CD4-positive, alpha-beta T cell treated with Interleukin-17A for 4 hours (primary cell): ENCODE results near the gene RPGRIP1.
"Not testable (repeated sequence)": the region's sequence is repeated elsewhere in the genome, so short reads cannot be mapped to it uniquely, and the experiment has no call there.

Experiments used
- DNase-seq: peaks from one replicate; pipeline ENCODE4 v3.0.0-alpha.2; 2020; ENCODE audit warnings: mixed read lengths

The RPGRIP1 gene

DNA sequence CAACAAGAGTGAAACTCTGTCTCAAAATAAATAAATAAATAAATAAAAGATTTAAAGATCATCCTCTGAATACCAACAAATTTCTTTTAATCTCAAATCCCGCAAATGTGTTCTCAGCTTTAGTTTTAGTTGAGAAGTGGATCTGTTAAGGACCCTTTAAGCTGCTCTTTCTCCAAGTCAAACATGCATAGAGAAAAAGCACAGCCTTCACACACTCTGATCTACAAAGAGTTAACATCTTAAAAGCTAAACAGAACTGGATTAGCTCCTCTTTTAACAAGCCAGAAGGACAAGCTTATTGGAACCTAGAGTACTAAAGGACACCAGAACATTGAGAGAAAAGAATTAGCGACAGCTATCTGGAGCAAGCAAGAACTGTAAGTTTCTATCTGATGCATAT lies at the start of gene RPGRIP1:
Gene RPGRIP1, plus strand, starts transcription at position 301 of the 400 bp plus-strand sequence. CDS start 7,894 bp downstream, outside the sequence.
- DNase-seq, result no peak

DNA sequence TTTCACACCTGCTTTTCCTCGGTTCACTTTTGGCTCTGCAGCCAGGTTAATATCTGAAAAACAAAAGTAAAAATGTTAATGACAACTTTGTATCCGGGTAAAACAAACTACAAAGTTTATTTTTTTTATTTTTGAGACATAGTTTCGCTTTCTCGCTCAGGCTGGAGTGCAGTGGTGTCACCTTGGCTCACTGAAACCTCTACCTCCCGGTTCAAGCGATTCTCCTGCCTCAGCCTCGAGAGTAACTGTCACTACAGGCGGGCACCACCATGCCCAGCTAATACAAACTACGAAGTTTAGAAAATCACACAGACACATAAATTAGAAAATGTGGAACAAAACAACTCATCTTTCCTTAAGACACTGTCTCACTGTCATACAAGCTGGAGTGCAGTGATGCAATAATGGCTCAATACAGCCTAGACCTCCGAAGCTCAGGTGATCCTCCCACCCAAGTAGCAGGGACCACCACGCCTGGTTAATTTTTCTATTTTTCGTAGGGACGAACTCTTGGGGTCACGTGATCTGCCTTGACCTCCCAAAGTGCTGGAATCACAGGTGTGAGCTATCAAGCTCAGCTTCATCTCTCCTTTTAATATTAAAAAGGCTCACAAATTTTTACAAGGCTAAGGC lies 48.7 kb upstream of the RPGRIP1 start:
- peak; percentile 27 for DNase-seq

DNA sequence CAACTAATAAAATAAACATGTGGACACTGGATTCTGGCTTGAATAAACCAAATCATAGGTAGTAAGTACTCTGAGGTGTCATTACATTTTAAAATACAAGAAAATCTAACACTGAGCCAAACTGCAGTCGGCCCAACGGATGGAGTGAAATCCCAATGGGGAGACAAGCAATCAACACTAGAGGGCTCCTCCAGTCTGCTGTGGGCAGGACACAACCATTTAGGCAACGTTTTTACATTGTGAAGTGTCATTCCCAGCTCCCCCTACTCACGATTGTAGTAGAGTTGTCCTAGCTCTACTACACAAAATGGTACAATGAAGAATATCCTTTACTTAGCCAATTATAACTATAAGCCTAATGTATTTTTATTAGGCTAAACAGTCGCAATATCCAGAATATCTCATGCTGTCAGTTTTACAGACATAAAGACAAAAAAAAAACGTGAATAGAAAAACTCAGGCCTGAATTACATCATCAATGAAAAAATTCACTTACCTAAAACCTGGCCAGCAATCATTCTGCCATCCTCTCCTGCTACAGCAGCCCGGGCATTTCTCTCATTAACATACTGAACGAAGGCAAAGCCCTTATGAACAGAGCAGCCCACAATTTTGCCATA lies 46.3 kb upstream of the RPGRIP1 start:
- peak; percentile 23 for DNase-seq

DNA sequence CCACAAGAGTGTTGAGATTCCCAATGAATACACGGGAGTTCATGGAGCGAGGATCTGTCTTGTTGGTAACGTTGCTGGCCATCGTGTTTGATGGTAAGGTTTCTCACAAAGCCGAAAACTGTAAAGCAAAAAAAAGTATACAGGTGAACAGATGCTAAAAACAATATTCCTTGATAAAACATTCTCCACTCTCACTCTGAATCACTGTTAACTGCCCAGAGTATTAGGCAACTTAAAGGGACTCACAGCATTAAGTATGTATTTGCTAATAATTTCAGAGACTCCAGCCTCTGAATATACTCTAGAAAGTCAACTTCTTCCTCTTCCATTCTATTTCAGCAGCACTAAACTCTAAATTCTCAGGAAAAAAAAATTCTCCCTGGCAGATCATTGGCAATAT lies 45.8 kb upstream of the RPGRIP1 start:
- DNase-seq, result no peak

DNA sequence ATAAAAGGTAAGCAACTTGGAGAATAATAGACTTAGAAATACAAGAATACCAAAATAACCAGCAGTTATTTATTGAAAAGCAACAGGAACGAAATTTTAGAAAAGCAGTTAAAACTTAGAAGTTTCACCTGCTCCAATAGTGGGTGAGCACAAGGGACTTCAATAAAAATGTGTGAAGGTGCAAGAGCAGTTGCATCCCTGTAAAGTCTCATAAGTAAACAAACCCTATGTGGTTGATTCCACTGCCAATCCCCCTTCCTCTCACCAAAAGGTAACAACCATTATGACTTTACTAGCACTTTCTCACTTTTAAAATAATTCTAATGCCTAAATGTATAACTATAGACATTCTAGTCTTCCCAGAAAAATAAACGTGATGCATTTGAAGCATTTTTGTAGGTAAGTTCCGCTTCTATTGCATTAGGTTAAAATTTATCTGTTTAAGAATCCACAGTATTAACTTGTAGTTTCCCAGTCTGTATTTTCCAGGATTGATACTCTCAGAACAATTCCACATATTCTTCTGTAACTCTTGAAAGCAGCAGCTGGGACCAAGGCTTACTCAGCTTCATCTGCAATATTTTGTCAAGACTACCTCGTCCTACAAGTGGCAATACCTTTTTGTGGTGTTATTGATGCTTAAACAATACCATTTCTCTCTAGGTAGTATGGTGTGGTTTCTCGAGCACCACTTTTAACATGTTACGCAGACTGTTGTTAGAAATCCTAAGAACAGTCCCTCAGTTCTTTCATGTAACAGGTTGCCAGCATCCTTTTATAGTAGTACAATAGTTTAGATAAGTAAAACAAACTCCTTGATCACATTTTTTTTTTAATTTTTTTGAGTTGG lies 42.7 kb upstream of the RPGRIP1 start:
- no peak for DNase-seq

DNA sequence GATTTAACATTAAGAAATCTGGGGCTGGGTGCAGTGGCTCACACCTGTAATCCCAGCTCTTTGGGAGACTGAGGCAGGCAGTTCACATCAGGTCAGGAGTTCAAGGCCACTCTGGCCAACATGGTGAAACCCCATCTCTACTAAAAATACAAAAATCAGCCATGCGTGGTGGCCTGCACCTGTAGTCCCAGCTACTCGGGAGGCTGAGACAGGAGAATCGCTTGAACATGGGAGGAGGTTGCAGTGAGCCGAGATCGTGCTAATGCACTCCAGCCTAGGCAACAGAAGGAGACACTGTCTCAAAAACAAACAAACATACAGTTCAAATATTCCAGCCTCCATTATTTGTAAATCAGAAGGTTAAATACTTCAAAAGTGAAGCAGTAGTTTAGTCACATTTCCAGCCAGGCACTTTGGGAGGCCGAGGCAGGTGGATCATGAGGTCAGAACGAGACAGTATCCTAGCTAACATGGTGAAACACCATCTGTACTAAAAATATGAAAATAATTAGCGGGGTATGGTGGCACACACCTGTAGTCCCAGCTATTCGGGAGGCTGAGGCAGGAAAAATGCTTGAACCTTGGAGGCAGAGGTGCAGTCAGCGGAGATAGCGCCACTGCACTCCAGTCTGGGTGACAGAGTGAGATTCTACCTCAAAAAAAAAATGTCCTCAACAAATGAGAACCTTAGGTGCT lies 40.9 kb upstream of the RPGRIP1 start:
- DNase-seq, result no peak

DNA sequence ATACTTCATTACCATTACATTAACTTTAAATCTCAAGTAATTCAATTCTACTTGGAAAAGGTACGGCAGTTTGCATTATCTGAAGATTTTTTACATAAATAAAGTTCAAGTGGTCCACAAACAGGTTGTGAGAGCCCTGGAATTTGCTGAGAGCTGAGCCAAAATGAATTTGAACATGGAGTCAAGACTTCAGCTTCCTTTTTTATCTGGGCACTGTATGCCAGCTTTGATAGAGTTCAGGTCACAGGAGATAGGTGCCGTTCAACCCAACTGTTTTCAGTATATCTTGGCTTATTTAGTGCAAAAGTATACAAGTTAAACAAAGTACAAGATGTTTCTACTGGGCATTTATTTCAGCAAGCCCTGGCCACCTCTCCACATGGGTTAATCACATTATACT lies 39.5 kb upstream of the RPGRIP1 start:
- DNase-seq, result no peak

DNA sequence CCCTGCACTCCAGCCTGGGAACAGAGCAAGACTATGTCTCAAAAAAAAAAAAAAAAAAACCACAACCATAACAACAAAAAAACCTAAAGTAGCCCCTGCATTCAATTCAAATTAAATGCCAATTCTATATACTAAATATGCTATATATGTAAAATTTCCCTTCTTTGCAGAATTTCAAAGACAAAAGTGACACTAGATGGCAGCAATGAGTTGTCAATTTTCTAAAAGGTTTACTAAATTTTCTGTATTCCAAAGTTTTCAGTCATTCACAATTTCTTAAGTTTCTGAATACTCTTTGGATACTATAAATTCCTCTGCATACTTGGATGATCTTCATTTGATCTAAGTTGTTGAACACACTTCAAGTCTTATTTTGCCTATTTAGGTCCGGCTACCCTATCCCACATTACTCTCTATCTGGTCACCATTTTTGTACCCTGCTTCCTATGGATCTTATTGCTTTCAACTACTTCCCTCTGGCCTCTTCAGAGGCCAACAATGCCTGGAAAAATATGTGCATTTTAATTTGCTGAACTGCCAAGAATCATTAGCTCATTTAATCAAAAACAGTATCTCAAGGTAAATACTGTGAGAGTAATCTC lies 38.6 kb upstream of the RPGRIP1 start:
- DNase-seq, result no peak

DNA sequence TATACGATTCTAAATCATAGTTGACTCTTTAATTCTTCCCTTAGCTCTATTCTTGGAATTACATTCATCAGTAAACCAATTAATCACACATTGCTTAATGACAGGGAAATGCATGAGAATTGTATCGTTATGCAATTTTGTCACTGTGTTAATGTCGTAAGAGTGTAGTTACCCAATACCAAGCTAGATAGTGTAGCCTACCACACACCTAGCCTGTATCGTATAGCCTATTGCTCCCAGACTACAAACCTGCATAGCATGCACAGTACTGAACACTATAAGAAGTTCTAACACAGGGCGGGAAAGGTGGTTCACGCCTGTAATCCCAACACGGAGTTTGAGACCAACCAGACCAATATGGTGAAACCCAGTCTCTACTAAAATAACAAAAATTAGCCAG lies 35.3 kb upstream of the RPGRIP1 start:
- no peak for DNase-seq

DNA sequence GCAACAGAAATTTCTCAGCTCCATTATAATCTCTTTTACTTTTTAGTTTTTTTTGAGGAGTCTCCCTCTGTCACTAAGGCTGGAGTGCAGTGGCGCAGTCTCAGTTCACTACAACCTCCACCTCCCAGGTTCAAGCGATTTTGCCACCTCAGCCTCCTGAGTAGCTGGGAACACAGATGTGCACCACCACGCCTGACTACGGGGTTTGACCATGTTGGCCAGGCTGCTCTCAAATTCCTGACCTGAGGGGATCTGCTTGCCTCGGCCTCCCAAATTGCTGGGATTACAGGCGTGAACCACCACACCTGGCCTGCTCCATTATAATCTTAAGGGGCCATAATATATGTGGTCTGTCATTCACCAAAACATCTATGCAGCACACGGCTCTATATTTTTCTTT lies 34.1 kb upstream of the RPGRIP1 start:
- DNase-seq, result no peak

DNA sequence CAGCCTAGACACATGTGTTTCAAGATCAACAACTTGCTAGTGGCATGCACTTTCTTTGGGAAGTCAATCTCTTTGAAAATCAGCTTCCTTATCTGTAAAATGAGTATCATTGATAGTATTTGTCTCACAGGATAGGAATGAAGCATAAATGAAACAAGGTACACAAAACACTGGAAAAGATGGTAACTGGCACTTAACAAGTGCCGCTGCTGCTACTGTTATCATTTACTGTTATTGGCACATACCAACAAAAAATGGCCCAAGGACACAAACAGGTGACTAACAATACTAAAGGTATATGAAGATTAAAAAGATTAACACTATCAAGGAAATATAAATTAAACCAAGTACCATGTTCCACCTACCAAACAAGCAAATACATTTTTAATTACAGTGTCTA lies 31.5 kb upstream of the RPGRIP1 start:
- DNase-seq, result no peak

DNA sequence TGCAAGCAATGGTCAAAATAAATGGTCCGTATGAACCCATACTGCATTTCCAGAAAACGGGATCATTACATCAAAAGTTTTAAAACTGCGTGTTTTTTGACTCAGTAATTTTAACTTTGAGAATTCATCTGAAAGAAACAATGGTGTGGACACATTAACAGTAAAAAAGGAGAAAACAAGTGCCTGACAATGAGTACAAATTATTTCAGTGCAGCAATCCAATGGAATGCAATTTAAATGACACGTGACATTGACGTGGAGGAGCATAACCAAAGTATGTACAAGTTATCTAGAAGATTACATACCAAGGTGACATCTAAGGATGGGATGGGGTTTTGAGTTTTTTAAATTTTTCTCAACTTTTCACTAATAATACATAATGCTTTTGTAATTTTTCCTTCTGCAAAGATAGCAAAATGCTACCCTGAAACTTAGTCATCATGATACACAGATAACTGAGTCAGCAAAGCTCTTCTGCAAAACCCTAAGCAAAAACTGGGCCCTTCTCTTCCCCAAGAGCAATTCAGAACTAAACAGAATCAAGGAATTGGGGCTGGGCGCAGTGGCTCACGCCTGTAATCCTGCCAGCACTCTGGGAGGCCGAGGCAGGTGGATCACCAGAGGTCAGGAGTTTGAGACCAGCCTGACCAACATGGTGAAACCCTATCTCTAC lies 31.0 kb upstream of the RPGRIP1 start:
- no peak for DNase-seq

DNA sequence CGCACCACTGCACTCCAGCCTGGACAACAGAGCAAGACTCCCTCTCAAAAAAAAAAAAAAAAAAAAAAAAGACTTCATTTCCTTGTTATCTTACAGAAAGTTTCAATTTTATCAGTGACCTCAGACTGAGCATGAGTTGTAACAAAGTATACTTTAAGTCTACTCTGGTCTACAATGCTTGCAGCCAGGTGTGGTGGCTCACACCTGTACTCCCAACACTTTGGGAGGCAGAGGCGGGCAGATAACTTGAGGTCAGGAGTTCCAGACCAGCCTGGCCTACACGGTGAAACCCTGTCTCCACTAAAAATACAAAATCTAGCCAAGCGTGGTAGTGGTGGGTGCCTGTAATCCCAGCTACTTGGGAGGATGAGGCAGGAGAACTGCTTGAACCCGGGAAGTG lies 28.7 kb upstream of the RPGRIP1 start:
- DNase-seq, result no peak

DNA sequence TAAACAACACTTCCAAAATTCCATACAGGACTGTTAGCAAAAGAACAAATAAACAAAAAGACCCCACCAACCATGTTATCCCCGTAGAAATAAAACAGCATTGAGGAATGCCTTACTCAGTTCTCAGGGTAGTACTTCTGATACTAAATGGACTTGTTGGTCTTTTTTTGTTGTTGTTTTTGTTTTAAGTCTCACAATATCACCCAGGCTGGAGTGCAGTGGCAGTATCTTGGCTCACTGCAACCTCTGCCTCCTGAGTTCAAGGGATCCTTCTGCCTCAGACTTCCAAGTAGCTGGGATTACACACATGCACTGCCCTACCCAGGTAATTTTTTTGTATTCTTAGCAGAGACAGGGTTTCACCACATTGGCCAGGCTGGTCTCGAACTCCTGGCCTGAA lies 27.7 kb upstream of the RPGRIP1 start:
- DNase-seq, result no peak

DNA sequence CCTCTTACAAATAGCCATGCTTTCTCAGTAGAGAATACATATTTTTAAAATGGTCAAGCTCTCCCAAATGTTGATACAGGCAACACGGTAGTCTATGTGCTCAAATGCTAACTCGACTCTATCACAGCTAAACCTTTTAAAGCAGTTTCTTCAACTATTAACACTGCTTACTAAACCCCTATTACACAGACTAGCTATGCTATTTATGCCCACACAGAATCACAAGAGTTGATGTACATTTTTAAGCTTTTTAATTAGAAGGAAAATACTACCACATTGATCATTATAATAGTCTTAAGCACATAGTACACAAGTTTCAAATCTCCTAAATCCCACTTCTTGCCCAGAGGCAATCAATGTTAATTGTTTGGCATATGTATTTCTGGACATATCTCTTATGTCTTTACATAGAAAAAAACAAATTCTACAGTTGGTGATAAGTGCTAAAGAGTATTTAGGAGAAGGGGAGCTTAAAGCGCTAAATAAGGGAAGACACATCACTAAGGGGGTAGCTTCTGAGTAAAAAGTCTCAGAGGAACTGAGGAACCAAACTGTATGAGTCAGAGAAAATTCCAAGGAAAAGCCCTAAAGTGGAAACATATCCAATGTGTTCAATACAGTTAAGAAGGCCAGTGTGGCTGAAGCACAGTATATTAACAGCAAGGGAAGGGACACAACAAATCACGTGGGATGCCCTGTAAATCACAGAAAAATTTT lies 24.3 kb upstream of the RPGRIP1 start:
- DNase-seq, result no peak

DNA sequence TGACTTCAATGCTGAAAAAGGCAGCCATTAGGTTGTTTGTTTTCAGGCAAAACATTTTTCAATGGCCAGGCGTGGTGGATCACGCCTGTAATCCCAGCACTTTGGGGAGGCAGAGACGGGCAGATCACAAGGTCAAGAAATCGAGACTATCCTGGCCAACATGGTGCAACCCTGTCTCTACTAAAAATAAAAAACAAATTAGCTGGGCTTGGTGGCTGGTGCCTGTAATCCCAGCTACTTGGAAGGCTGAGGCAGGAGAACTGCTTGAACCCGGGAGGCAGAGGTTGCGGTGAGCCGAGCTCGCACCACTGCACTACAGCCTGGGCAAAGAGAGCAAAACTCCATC lies 23.8 kb upstream of the RPGRIP1 start:
- DNase-seq, result not testable (repeated sequence)

DNA sequence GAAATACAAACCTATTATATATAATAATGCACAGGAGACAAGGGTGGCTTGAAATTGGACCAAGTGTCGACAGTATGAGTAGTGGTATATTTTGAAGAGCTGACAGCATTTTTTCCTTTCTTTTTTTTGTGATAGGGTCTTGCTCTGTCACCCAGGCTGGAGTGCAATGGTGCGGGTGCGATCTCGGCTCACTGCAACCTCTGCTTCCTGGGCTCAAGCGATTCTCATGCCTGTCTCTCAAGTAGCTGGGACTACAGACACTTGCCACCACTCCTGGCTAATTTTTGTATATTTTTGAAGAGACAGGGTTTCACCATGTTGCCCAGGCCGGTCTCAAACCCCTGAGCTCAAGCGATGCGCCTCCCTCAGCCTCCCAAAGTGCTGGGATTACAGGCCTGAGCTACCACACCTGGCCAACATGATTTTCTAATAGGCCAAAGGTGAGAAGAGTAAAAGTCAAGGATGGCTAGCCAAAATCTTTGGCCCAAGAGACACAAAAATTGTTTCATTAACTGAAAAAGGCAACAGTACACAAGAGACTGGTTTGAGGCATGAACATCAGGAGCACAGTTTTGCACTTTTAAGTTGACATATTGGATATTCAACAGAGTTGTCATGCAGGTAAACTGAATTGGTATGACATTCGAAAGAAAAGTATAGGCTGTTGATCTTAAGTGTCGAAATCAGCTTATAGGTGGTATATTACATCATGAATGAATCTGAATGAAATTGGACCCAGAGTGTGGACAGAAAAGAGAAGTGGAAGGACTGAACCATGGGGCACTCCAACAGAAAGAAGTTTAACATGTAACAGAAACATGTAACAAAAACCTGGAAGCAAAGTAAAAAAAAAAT lies 23.1 kb upstream of the RPGRIP1 start:
- no peak for DNase-seq

DNA sequence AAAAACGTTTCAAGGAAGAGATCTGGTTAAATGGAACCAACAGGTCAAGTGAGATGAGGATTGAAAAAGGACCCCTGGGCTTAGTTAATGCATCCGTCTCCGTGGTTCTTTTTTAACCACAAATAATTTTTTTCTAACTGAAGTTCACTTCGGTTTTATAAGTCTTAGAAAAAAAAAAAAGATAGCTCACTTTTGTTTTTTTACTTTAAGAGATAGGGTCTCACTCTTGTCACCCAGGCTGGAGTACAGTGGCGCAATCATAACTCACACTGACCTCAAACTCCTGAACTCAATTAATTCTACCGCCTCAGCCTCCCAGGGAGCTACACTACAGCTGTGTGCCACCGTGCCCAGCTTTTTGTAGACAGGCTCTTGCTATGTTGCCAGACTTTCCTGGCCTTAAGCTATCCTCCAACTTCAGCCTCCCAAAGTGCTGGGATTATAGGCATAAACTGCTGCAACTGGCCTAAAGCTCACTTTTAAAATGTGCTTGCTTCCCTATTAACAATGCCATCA lies 22.4 kb upstream of the RPGRIP1 start:
- no peak for DNase-seq

DNA sequence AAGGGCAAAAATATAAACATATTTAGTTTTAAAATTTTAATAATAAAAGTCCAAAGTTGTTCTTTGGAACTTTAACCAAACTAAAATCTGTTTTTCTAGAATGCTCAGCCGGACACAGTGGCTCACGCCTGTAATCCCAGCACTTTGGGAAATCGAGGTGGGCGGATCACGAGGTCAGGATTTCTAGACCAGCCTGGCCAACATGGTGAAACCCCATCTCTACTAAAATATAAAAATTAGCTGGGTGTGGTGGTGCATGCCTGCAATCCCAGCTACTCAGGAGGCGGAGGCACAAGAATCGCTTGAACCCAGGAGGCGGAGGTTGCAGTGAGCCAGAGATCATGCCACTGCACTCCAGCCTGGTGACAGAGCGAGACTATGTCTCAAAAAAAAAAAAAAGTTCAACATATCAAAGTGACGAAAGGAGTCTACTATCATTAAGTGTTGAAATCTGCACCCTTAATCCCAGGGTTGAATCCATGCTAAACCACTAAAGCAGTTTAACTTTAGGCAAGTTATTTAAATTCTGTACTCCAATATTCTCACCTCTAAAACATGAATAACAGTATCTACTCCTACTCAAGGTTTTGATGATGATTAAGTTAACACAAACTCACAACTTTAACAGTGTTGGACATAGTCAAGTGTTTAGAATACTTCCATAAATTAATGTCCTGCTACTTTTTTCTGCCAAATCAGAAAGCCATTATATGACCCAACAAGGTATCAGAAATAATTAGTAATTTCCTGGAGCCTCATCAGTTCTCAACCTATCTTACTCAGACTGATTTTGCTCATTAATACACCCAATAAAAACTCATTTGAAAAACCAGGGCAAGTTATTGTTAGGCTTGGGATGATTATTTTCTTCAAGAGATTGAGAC lies 21.6 kb upstream of the RPGRIP1 start:
- DNase-seq, result no peak
